Caco-2 (cell line): ENCODE measurements around the gene RNF187. TPM values are rescaled to one million over a fixed set of nuclear protein-coding genes. Genes with fewer than 3 reads are reported as not detected.

Experiments
- BruUV-seq: library from RNA; stranded (reverse); fragments of 400-500 nt; replicated peaks from 2 replicates; lab custom pipeline; 2021; lab: Mats Ljungman, UMichigan
- CTCF ChIA-PET: fragments of 300-600 bp; sonication (Branson Sonifier 250); formaldehyde crosslinking; loops from one replicate; lab custom pipeline; 2022; ENCODE audit warnings: antibody characterized with exemption; lab: Charles Lee
- POLR2A ChIA-PET: fragments of 300-600 bp; sonication (Branson Sonifier 250); formaldehyde crosslinking; loops from one replicate; lab custom pipeline; 2022; ENCODE audit warnings: antibody characterized with exemption; lab: Charles Lee
- DNase-seq, 2 experiments: peaks; one replicate each; pipeline versions ENCODE4 v3.0.0 to v3.0.0-alpha.2; 2020 to 2022
- H3K27me3 ChIP-seq: replicated peaks from 2 replicates; pipeline ENCODE4 v1.6.0; 2011; ENCODE audit warnings: low read length; ENCODE audit not compliant: control insufficient read depth, insufficient read depth
- H3K36me3 ChIP-seq: 2 replicates; pipeline ENCODE4 v1.5.1; 2011; ENCODE audit warnings: low read length; ENCODE audit not compliant: control insufficient read depth, insufficient read depth
- H3K4me1 ChIP-seq: fragments of 250-450 bp; sonication (Bioruptor Pico); 2 replicates; pipeline ENCODE4 v1.5.1; 2020; ENCODE audit warnings: mild to moderate bottlenecking
- H3K4me3 ChIP-seq: 2 replicates; pipeline ENCODE4 v1.5.1; 2011; ENCODE audit warnings: low read depth, mild to moderate bottlenecking, control low read depth, low read length
- H3K9me3 ChIP-seq: fragments of 250-450 bp; sonication (Bioruptor Pico); 2 replicates; pipeline ENCODE4 v1.5.1; 2020; ENCODE audit warnings: mild to moderate bottlenecking, moderate library complexity
- H3K27ac Mint-ChIP-seq: one replicate; pipeline ENCODE4 v1.8.0; 2022; ENCODE audit warnings: mixed read lengths; ENCODE audit not compliant: unreplicated experiment
- H3K27me3 Mint-ChIP-seq: one replicate; pipeline ENCODE4 v1.8.0; 2022; ENCODE audit warnings: mixed read lengths; ENCODE audit not compliant: insufficient read depth, unreplicated experiment
- H3K36me3 Mint-ChIP-seq: one replicate; pipeline ENCODE4 v1.8.0; 2022; ENCODE audit warnings: mild to moderate bottlenecking, mixed read lengths; ENCODE audit not compliant: insufficient read depth, unreplicated experiment
- H3K4me1 Mint-ChIP-seq: one replicate; pipeline ENCODE4 v1.8.0; 2022; ENCODE audit warnings: low read depth, mixed read lengths; ENCODE audit not compliant: unreplicated experiment
- H3K4me3 Mint-ChIP-seq: one replicate; pipeline ENCODE4 v1.8.0; 2022; ENCODE audit warnings: mild to moderate bottlenecking, moderate library complexity, mixed read lengths; ENCODE audit not compliant: unreplicated experiment
- H3K9me3 Mint-ChIP-seq: one replicate; pipeline ENCODE4 v1.8.0; 2022; ENCODE audit warnings: mixed read lengths; ENCODE audit not compliant: unreplicated experiment
- intact Hi-C: fragments of 100-400 bp; cut with micrococcal nuclease; formaldehyde crosslinking; loops from one replicate; pipeline ENCODE4 v1.10.0; 2022; ENCODE audit not compliant: unreplicated experiment
- total RNA-seq: library from RNA; stranded (reverse); gene quantifications from 2 replicates; pipeline ENCODE4 v1.2.3, GENCODE V29; 2022
- TF ChIP-seq, protein P1 (sequence below), 2 experiments: fragments of 200-600 bp in 1 of 2; IDR thresholded peaks; 1 replicate in 1 of 2; 2 replicates in 1 of 2; pipeline versions ENCODE4 v1.5.1 to v1.8.0; 2011 to 2022; ENCODE audit warnings: antibody characterized with exemption in 1 of 2, control low read depth in 1 of 2, inconsistent platforms in 1 of 2, low read depth in 1 of 2, low read length in 1 of 2, mild to moderate bottlenecking in 1 of 2, moderate library complexity in 1 of 2; ENCODE audit not compliant: insufficient read depth in 1 of 2, severe bottlenecking in 1 of 2, unreplicated experiment in 1 of 2

RNF187 gene
- total RNA-seq, 1 experiment from 2014 or later, result 164 TPM

DNA sequence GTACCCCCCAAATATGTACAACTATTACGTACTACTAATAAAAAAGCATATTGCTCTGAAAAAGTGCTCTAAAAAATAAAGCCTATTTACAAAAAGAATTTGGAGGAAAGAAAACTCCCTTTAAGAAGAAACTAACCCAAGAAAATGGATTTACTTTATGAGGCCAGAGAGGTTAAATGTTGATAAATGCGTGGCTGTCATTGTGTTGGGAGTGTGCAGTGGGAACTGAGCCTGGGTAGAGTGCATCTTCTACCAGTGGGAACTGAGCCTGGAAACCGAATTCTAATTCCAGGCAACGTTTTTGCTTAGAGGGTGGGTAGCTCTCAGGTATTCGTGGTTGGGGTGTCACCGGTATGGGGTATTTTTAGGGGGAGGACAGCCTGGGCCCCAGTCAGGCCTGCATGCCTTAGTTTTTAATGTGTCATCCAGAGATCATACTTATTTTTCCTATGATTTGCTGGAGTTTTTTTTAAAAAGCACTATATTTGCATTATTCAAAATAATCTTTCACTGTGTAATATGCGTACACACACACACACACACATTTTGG, 24.1 kb upstream of the RNF187 start:
- no peaks in the 10 kb centered on the region for H3K27me3 Mint-ChIP-seq
- POLR2A ChIA-PET, result no interaction called here

DNA sequence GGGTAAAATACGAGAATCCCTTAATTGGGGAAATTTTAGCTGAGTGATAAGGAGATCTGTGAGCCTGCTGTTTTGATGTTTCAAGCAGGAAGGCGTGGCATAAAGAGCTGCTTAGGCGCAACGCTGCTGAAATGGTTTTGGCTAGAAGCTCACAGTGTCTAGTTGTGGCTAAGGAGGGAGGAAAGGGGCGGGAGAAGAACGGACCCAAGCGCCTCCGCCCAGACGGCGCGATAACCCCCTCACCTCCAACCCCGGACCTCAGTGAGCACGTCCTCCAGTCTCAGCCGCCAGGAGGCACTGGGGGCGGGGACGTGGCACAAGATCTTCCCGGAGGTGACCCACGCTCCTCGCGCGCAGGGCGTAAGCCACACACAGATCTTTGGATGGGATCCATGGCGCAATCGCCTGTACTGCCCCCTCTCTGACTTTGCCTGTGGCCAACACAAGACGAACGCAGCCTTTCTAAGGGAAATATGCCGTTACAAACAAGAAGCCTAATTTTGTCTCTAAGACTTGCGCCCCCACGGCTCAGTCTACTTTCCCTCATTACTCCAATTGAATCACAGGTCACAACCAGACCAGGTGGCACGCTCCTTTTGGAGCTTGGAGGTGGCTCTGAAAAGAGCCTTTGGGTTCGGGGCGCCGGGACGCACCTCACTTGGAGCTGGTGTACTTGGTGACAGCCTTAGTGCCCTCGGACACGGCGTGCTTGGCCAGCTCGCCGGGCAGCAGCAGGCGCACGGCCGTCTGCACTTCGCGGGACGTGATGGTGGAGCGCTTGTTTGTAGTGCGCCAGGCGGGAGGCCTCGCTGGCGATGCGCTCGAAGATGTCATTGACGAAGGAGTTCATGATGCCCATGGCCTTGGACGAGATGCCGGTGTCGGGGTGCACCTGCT, 23.4 kb upstream of the RNF187 start:
- DNase-seq, result no peak
- H3K27ac Mint-ChIP-seq, result no peak overlapping the region

More for the DNA sequence above, 24.1 kb upstream of the RNF187 start:
- no peak overlapping the region for H3K4me3 Mint-ChIP-seq
- Histone ChIP-seq H3K4me1 (no peaks in the 10 kb centered on the region), H3K9me3 (no peaks in the 10 kb centered on the region), H3K4me3 (no peak overlapping the region), H3K36me3 (no peaks in the 10 kb centered on the region), H3K27me3 (no peaks in the 10 kb centered on the region)
- H3K4me1 Mint-ChIP-seq, result peaks cover 7% of the 10 kb centered on the region
- DNase-seq, result no peak
- TF ChIP-seq, protein P1, sequence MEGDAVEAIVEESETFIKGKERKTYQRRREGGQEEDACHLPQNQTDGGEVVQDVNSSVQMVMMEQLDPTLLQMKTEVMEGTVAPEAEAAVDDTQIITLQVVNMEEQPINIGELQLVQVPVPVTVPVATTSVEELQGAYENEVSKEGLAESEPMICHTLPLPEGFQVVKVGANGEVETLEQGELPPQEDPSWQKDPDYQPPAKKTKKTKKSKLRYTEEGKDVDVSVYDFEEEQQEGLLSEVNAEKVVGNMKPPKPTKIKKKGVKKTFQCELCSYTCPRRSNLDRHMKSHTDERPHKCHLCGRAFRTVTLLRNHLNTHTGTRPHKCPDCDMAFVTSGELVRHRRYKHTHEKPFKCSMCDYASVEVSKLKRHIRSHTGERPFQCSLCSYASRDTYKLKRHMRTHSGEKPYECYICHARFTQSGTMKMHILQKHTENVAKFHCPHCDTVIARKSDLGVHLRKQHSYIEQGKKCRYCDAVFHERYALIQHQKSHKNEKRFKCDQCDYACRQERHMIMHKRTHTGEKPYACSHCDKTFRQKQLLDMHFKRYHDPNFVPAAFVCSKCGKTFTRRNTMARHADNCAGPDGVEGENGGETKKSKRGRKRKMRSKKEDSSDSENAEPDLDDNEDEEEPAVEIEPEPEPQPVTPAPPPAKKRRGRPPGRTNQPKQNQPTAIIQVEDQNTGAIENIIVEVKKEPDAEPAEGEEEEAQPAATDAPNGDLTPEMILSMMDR (IDR thresholded peaks at IDR 0.05; ENCODE audit: insufficient read depth in 1 of 2, low read depth in 1 of 2, low read length in 1 of 2, severe bottlenecking in 1 of 2, unreplicated experiment in 1 of 2), result no peak
- intact Hi-C loops, result no loop called here
- H3K27ac Mint-ChIP-seq, result no peak overlapping the region
- CTCF ChIA-PET, result no interaction called here
- H3K36me3 Mint-ChIP-seq, result peaks cover 27% of the 10 kb centered on the region
- no TSS peak for BruUV-seq
- H3K9me3 Mint-ChIP-seq, result no peaks in the 10 kb centered on the region

DNA sequence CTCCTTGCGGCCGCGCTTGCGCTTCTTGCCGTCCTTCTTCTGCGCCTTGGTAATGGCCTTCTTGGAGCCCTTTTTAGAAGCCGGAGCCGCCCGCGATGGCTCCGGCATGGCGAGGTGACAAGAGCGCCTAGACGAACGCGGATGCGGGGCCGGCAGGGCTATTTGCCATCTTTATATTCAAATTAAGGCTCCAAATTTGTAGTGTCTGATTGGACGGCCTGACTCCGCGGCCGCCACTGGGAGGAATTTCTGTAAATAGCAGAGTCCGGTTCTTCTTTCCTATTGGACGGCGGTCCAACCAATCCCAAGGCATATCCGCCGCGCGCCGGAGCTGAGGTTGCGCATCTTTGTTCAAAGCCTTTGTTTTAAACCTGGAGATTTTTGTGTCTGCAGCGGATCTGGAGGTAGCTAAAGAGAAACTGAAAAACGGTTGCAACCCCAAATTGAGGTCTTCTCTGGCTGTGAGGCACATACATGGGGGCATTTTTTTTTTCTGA, 22.6 kb upstream of the RNF187 start:
- Histone ChIP-seq H3K27me3 (no peaks in the 10 kb centered on the region), H3K9me3 (no peaks in the 10 kb centered on the region), H3K4me3 (no peak overlapping the region), H3K4me1 (no peaks in the 10 kb centered on the region), H3K36me3 (no peaks in the 10 kb centered on the region)
- no TSS peak for BruUV-seq
- CTCF ChIA-PET, result no interaction called here
- Mint-ChIP-seq H3K27me3 (no peaks in the 10 kb centered on the region), H3K9me3 (no peaks in the 10 kb centered on the region), H3K4me1 (peaks cover 7% of the 10 kb centered on the region), H3K36me3 (peaks cover 12% of the 10 kb centered on the region), H3K27ac (no peak overlapping the region), H3K4me3 (no peak overlapping the region)
- intact Hi-C loops, result no loop called here
- POLR2A ChIA-PET, result no interaction called here
- DNase-seq, result no peak
- TF ChIP-seq, protein P1 (IDR thresholded peaks at IDR 0.05; ENCODE audit: insufficient read depth in 1 of 2, low read depth in 1 of 2, low read length in 1 of 2, severe bottlenecking in 1 of 2, unreplicated experiment in 1 of 2), result no peak

More for the DNA sequence above, 23.4 kb upstream of the RNF187 start:
- no TSS peak for BruUV-seq
- H3K9me3 ChIP-seq, result no peaks in the 10 kb centered on the region
- H3K36me3 Mint-ChIP-seq, result peaks cover 20% of the 10 kb centered on the region
- POLR2A ChIA-PET, result interaction anchor here (0.6 kb wide), 1 partner anchor 57 kb away, joined by 6 read pairs; the partner anchor contains the start of gene TRIM11
- H3K27me3 ChIP-seq, result no peaks in the 10 kb centered on the region
- no peak overlapping the region for H3K4me3 ChIP-seq
- H3K36me3 ChIP-seq, result no peaks in the 10 kb centered on the region
- H3K4me1 Mint-ChIP-seq, result peaks cover 7% of the 10 kb centered on the region
- H3K27me3 Mint-ChIP-seq, result no peaks in the 10 kb centered on the region
- CTCF ChIA-PET, result no interaction called here
- H3K4me3 Mint-ChIP-seq, result no peak overlapping the region
- H3K4me1 ChIP-seq, result no peaks in the 10 kb centered on the region
- TF ChIP-seq, protein P1 (IDR thresholded peaks at IDR 0.05; ENCODE audit: insufficient read depth in 1 of 2, low read depth in 1 of 2, low read length in 1 of 2, severe bottlenecking in 1 of 2, unreplicated experiment in 1 of 2), result no peak
- no peaks in the 10 kb centered on the region for H3K9me3 Mint-ChIP-seq
- intact Hi-C loops, result no loop called here
